ENCODE results near the gene FZD7. TPM values are rescaled to one million over a fixed set of nuclear protein-coding genes. Genes with fewer than 3 reads are reported as not detected.

FZD7 gene
- total and polyA plus RNA-seq, 10 of the 15 experiments (the other 5 are each of a cell fraction or from before 2014, with no cell fraction given): 0.24 to 2.4 (median 0.75) TPM

DNA sequence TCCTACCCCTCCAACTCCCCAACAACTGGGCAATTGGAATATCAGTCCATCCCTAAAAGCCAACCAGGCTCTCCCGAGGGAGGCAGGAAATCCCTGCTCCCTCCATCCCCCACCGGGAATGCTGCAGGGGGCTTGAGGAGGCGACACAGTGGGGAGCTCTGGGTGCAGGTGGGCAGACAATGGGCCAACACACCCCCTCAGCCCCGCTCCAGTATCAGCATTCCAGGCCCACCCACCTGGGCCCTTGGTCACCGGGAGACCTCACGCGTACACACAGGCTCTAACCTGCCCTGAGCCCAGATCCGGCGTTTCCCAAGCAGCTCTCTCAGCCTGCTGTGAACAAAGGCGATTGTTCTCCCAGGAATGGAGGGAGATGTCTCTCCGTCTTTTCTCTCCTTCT lies 37.6 kb upstream of the FZD7 start:
- Histone ChIP-seq H3K4me3 (no peak overlapping the region), H4K20me1 (ENCODE audit: control insufficient read depth, insufficient read depth) (no peaks in the 10 kb centered on the region), H2AFZ (ENCODE audit: control insufficient read depth, low read depth, low read length) (no peak overlapping the region), H3K4me1 (ENCODE audit: control insufficient read depth, insufficient read depth, low read length) (no peaks in the 10 kb centered on the region; the same call in 1 of the 2 replicates), H3K27me3 (replicated peaks in 1 of 2; ENCODE audit: control insufficient read depth in 2 of 2, insufficient read depth in 2 of 2, low read length in 1 of 2) (no peaks in the 10 kb centered on the region), H3K36me3 (ENCODE audit: control insufficient read depth in 2 of 2, insufficient read depth in 2 of 2, low read length in 1 of 2) (no peaks in the 10 kb centered on the region), H3K9ac (ENCODE audit: control insufficient read depth, insufficient read depth, low read length) (no peak overlapping the region), H3K9me3 (replicated peaks; ENCODE audit: control insufficient read depth, insufficient read depth, low read length) (no peaks in the 10 kb centered on the region), H3K79me2 (ENCODE audit: control insufficient read depth, insufficient read depth, low read length) (no peaks in the 10 kb centered on the region), H3K27ac (ENCODE audit: control insufficient read depth, insufficient read depth) (no peak overlapping the region), H3K4me2 (ENCODE audit: control insufficient read depth, insufficient read depth) (no peak overlapping the region)
- intact Hi-C loops (cut with micrococcal nuclease; ENCODE audit: unreplicated experiment) (no loop called here), in situ Hi-C loops (cut with MboI) (no loop called here)
- TF ChIP-seq RAD21 (IDR thresholded peaks at IDR 0.05; ENCODE audit: insufficient read depth, low read depth, low read length): no peak
- WGBS (ENCODE audit: insufficient coverage, insufficient replicate concordance, low lambda C conversion rate, missing lambda C conversion rate): 71% methylated on average over 11 of the region's 11 CpGs
- BruUV-seq (replicated peaks): no TSS peak
- SMC1A ChIA-PET (ENCODE audit: uncharacterized antibody, unreplicated experiment): interaction anchor here (1.9 kb wide), 2 partner anchors 10 to 12 kb away, joined by 7 to 17 read pairs; no protein-coding TSS in a partner anchor
- DNase-seq (ENCODE audit: low read depth, low spot score) (no peak), ATAC-seq (no peak), FAIRE-seq (no peak)
- POLR2A ChIA-PET: interaction anchor here (0.5 to 1.0 kb wide), 2 partner anchors 9 to 10 kb away, joined by 3 to 4 read pairs; no protein-coding TSS in a partner anchor
- CTCF ChIA-PET: no interaction called here
- RAD21 ChIA-PET (ENCODE audit: unreplicated experiment): interaction anchor here (0.7 to 1.8 kb wide), 2 partner anchors 10 to 18 kb away, joined by 3 to 4 read pairs; no protein-coding TSS in a partner anchor

DNA sequence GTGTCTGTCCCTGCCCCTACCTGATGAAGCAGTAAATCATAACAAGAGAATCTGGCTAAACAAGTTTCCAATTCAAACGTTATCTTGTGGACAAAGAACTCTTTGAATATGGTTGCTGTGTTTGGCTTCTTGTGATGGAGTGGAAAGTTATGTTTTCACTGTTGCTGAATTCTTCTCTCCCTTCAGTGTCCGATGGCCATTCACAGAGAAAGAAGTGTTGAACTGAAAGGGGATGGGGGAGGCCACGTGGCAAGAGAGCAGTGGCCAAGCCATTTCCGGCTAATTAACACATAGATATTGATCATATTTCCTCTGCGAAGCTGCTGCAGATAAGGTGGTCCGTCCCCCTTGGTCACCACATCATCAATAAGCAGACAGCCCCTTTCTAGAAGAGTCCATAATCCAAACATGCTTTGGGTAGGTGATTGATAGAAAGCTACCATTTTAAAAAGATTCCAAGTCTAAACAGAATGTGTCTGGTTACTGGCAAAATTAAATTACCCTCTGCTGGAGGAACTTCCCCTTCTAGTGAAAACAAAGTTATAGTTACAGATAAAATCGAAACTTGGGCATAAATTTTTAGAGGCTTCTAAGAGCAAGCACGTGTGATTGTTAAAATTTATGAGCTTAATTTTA lies 36.9 kb upstream of the FZD7 start:
- ChIA-PET SMC1A (ENCODE audit: uncharacterized antibody, unreplicated experiment) (interaction anchor here (0.8 to 1.9 kb wide), 5 partner anchors 9 to 45 kb away, joined by 3 to 17 read pairs (median 4); no protein-coding TSS in a partner anchor), POLR2A (interaction anchor here (0.7 to 1.3 kb wide), 2 partner anchors 9 kb away, joined by 3 to 5 read pairs; no protein-coding TSS in a partner anchor), RAD21 (ENCODE audit: unreplicated experiment) (interaction anchor here (0.9 to 1.8 kb wide), 4 partner anchors 9 to 16 kb away, joined by 3 to 9 read pairs (median 4); no protein-coding TSS in a partner anchor), CTCF (interaction anchor here (1.0 to 1.3 kb wide), 2 partner anchors 19 to 182 kb away, joined by 3 to 4 read pairs; no protein-coding TSS in a partner anchor)
- Histone ChIP-seq H4K20me1 (ENCODE audit: control insufficient read depth, insufficient read depth) (no peaks in the 10 kb centered on the region), H3K79me2 (ENCODE audit: control insufficient read depth, insufficient read depth, low read length) (no peaks in the 10 kb centered on the region), H3K4me3 (no peak overlapping the region), H3K27ac (ENCODE audit: control insufficient read depth, insufficient read depth) (no peak overlapping the region), H2AFZ (ENCODE audit: control insufficient read depth, low read depth, low read length) (peak overlapping the region; percentile 33; the same call in 1 of the 2 replicates), H3K4me2 (ENCODE audit: control insufficient read depth, insufficient read depth) (no peak overlapping the region), H3K9me3 (replicated peaks; ENCODE audit: control insufficient read depth, insufficient read depth, low read length) (no peaks in the 10 kb centered on the region), H3K9ac (ENCODE audit: control insufficient read depth, insufficient read depth, low read length) (no peak overlapping the region), H3K4me1 (ENCODE audit: control insufficient read depth, insufficient read depth, low read length) (no peaks in the 10 kb centered on the region; the same call in 1 of the 2 replicates), H3K27me3 (replicated peaks in 1 of 2; ENCODE audit: control insufficient read depth in 2 of 2, insufficient read depth in 2 of 2, low read length in 1 of 2) (no peaks in the 10 kb centered on the region), H3K36me3 (ENCODE audit: control insufficient read depth in 2 of 2, insufficient read depth in 2 of 2, low read length in 1 of 2) (no peaks in the 10 kb centered on the region)
- in situ Hi-C loops (cut with MboI) (no loop called here), intact Hi-C loops (cut with micrococcal nuclease; ENCODE audit: unreplicated experiment) (no loop called here)
- FAIRE-seq (no peak), DNase-seq (ENCODE audit: low read depth, low spot score) (no peak), ATAC-seq (no peak; the same call in 2 of the 3 replicates)
- TF ChIP-seq, protein P1, sequence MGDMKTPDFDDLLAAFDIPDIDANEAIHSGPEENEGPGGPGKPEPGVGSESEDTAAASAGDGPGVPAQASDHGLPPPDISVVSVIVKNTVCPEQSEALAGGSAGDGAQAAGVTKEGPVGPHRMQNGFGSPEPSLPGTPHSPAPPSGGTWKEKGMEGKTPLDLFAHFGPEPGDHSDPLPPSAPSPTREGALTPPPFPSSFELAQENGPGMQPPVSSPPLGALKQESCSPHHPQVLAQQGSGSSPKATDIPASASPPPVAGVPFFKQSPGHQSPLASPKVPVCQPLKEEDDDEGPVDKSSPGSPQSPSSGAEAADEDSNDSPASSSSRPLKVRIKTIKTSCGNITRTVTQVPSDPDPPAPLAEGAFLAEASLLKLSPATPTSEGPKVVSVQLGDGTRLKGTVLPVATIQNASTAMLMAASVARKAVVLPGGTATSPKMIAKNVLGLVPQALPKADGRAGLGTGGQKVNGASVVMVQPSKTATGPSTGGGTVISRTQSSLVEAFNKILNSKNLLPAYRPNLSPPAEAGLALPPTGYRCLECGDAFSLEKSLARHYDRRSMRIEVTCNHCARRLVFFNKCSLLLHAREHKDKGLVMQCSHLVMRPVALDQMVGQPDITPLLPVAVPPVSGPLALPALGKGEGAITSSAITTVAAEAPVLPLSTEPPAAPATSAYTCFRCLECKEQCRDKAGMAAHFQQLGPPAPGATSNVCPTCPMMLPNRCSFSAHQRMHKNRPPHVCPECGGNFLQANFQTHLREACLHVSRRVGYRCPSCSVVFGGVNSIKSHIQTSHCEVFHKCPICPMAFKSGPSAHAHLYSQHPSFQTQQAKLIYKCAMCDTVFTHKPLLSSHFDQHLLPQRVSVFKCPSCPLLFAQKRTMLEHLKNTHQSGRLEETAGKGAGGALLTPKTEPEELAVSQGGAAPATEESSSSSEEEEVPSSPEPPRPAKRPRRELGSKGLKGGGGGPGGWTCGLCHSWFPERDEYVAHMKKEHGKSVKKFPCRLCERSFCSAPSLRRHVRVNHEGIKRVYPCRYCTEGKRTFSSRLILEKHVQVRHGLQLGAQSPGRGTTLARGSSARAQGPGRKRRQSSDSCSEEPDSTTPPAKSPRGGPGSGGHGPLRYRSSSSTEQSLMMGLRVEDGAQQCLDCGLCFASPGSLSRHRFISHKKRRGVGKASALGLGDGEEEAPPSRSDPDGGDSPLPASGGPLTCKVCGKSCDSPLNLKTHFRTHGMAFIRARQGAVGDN (IDR thresholded peaks at IDR 0.05): 0 out of 2 replicates have a peak, but pooled peaks have one; percentile 29
- TF ChIP-seq PML (IDR thresholded peaks at IDR 0.05; ENCODE audit: low read length) (no peak), BACH1 (IDR thresholded peaks at IDR 0.05; ENCODE audit: borderline replicate concordance) (no peak), NR2F1 (conservative IDR thresholded peaks at IDR 0.05) (no peak), SUZ12 (IDR thresholded peaks at IDR 0.05; ENCODE audit: unreplicated experiment) (no peak), NRF1 (conservative IDR thresholded peaks at IDR 0.05; ENCODE audit: low read depth, low read length) (no peak), ZNF622 (IDR thresholded peaks at IDR 0.05) (no peak)
- no TSS peak for BruUV-seq (replicated peaks)
- WGBS (ENCODE audit: insufficient coverage, insufficient replicate concordance, low lambda C conversion rate, missing lambda C conversion rate): 30% methylated on average over 8 of the region's 8 CpGs

All from GM12878 (cell line).